Activated T-helper 2 cell treated with anti-CD3 and anti-CD28 coated beads, Interferon-gamma antibody, Interleukin-2, Interleukin-4, amounts not matched to agents 10 μg/mL and 5 μg/mL and 100 μg/mL, durations not matched to agents 14 hours and 24 hours and 36 hours (primary cell): ENCODE measurements around the gene PRLHR. TPM values are rescaled to one million over a fixed set of nuclear protein-coding genes. Genes with fewer than 3 reads are reported as not detected.
"Not testable (repeated sequence)": the region's sequence is repeated elsewhere in the genome, so short reads cannot be mapped to it uniquely, and the experiment has no call there.

Experiments
- DNase-seq: peaks from one replicate; pipeline ENCODE4 v3.0.0; 2021; ENCODE audit warnings: low spot score
- H3K27ac Mint-ChIP-seq: one replicate; pipeline ENCODE4 v1.8.0; 2021; ENCODE audit warnings: mixed read lengths
- H3K27me3 Mint-ChIP-seq: one replicate; pipeline ENCODE4 v1.8.0; 2021; ENCODE audit warnings: low read depth, mixed read lengths
- H3K36me3 Mint-ChIP-seq: one replicate; pipeline ENCODE4 v1.8.0; 2021; ENCODE audit warnings: low read depth, mixed read lengths
- H3K4me1 Mint-ChIP-seq: one replicate; pipeline ENCODE4 v1.8.0; 2021; ENCODE audit warnings: low read depth, mixed read lengths
- H3K4me3 Mint-ChIP-seq: one replicate; pipeline ENCODE4 v1.8.0; 2021; ENCODE audit warnings: low read depth, mild to moderate bottlenecking, moderate library complexity, mixed read lengths
- H3K9me3 Mint-ChIP-seq: one replicate; pipeline ENCODE4 v1.8.0; 2021; ENCODE audit warnings: mixed read lengths
- intact Hi-C: fragments of 100-400 bp; cut with micrococcal nuclease; formaldehyde crosslinking; loops from one replicate; pipeline ENCODE4 v1.15.1; 2023
- total RNA-seq: library from RNA; stranded (reverse); gene quantifications from 2 replicates; pipeline ENCODE4 v1.2.3, GENCODE V29; 2022

The PRLHR gene
- not detected in 2 replicates for total RNA-seq

- no peaks in the 10 kb centered on the region for H3K4me1 Mint-ChIP-seq
- H3K4me3 Mint-ChIP-seq = no peak within 1 kb of the TSS
- no peaks in the 10 kb centered on the region for H3K36me3 Mint-ChIP-seq
- peaks cover 32% of the 10 kb centered on the region for H3K27me3 Mint-ChIP-seq
- no peak for DNase-seq
- intact Hi-C loops = no loop called here
- H3K27ac Mint-ChIP-seq = no peak within 1 kb of the TSS
- no peaks in the 10 kb centered on the region for H3K9me3 Mint-ChIP-seq
Measured at GRCh38 chr10:118595598-118596425, at the start of gene PRLHR. TSS of gene PRLHR (minus strand) at chr10:118595648. CDS start at chr10:118595244, 404 bp downstream.

GRCh38 chr10:118642228-118642627 lies 46.8 kb upstream of the PRLHR start:
- DNase-seq = no peak
- H3K9me3 Mint-ChIP-seq = no peaks in the 10 kb centered on the region
- peaks cover 3% of the 10 kb centered on the region for H3K27me3 Mint-ChIP-seq
- intact Hi-C loops = no loop called here
- H3K4me1 Mint-ChIP-seq = no peaks in the 10 kb centered on the region
- H3K36me3 Mint-ChIP-seq = no peaks in the 10 kb centered on the region
- H3K4me3 Mint-ChIP-seq = no peak overlapping the region
- H3K27ac Mint-ChIP-seq = no peak overlapping the region

- Mint-ChIP-seq H3K27ac (no peak overlapping the region), H3K36me3 (no peaks in the 10 kb centered on the region), H3K9me3 (no peaks in the 10 kb centered on the region), H3K4me1 (no peaks in the 10 kb centered on the region), H3K4me3 (no peak overlapping the region), H3K27me3 (no peaks in the 10 kb centered on the region)
- intact Hi-C loops = no loop called here
- DNase-seq = no peak
Measured at GRCh38 chr10:118638680-118639079, 43.2 kb upstream of the PRLHR start.

- no peaks in the 10 kb centered on the region for H3K9me3 Mint-ChIP-seq
- intact Hi-C loops = no loop called here
- H3K36me3 Mint-ChIP-seq = no peaks in the 10 kb centered on the region
- no peak for DNase-seq
- peaks cover 2% of the 10 kb centered on the region for H3K27me3 Mint-ChIP-seq
- H3K4me3 Mint-ChIP-seq = no peak overlapping the region
- H3K4me1 Mint-ChIP-seq = no peaks in the 10 kb centered on the region
- H3K27ac Mint-ChIP-seq = no peak overlapping the region
Measured at GRCh38 chr10:118635674-118636402, 40.4 kb upstream of the PRLHR start.

GRCh38 chr10:118633786-118634185 lies 38.3 kb upstream of the PRLHR start:
- DNase-seq = no peak
- Mint-ChIP-seq H3K27ac (no peak overlapping the region), H3K4me1 (no peaks in the 10 kb centered on the region), H3K27me3 (peaks cover 3% of the 10 kb centered on the region), H3K4me3 (no peak overlapping the region), H3K9me3 (no peaks in the 10 kb centered on the region), H3K36me3 (no peaks in the 10 kb centered on the region)
- intact Hi-C loops = no loop called here

GRCh38 chr10:118629211-118629610 lies 33.8 kb upstream of the PRLHR start:
- no peak overlapping the region for H3K4me3 Mint-ChIP-seq
- DNase-seq = no peak
- H3K27me3 Mint-ChIP-seq = peaks cover 3% of the 10 kb centered on the region
- H3K9me3 Mint-ChIP-seq = no peaks in the 10 kb centered on the region
- no peak overlapping the region for H3K27ac Mint-ChIP-seq
- intact Hi-C loops = no loop called here
- H3K36me3 Mint-ChIP-seq = no peaks in the 10 kb centered on the region
- H3K4me1 Mint-ChIP-seq = no peaks in the 10 kb centered on the region

- Mint-ChIP-seq H3K27me3 (peaks cover 5% of the 10 kb centered on the region), H3K4me3 (no peak overlapping the region), H3K9me3 (no peaks in the 10 kb centered on the region), H3K4me1 (no peaks in the 10 kb centered on the region), H3K27ac (no peak overlapping the region), H3K36me3 (no peaks in the 10 kb centered on the region)
- intact Hi-C loops = no loop called here
- no peak for DNase-seq
Measured at GRCh38 chr10:118628397-118628796, 32.9 kb upstream of the PRLHR start.

GRCh38 chr10:118626953-118627352 lies 31.5 kb upstream of the PRLHR start:
- Mint-ChIP-seq H3K9me3 (no peaks in the 10 kb centered on the region), H3K4me1 (no peaks in the 10 kb centered on the region), H3K4me3 (no peak overlapping the region), H3K27me3 (peaks cover 3% of the 10 kb centered on the region), H3K27ac (no peak overlapping the region), H3K36me3 (no peaks in the 10 kb centered on the region)
- DNase-seq = no peak
- intact Hi-C loops = no loop called here

- intact Hi-C loops = no loop called here
- no peaks in the 10 kb centered on the region for H3K36me3 Mint-ChIP-seq
- DNase-seq = no peak
- peaks cover 4% of the 10 kb centered on the region for H3K27me3 Mint-ChIP-seq
- H3K4me1 Mint-ChIP-seq = peaks cover 3% of the 10 kb centered on the region
- H3K9me3 Mint-ChIP-seq = no peaks in the 10 kb centered on the region
- H3K27ac Mint-ChIP-seq = no peak overlapping the region
- H3K4me3 Mint-ChIP-seq = no peak overlapping the region
Measured at GRCh38 chr10:118625504-118625903, 30.1 kb upstream of the PRLHR start.

GRCh38 chr10:118624747-118625146 lies 29.3 kb upstream of the PRLHR start:
- Mint-ChIP-seq H3K27me3 (peaks cover 3% of the 10 kb centered on the region), H3K27ac (no peak overlapping the region), H3K9me3 (no peaks in the 10 kb centered on the region), H3K4me3 (no peak overlapping the region), H3K36me3 (no peaks in the 10 kb centered on the region), H3K4me1 (peaks cover 3% of the 10 kb centered on the region)
- no peak for DNase-seq
- intact Hi-C loops = no loop called here

GRCh38 chr10:118621304-118621942 lies 26.0 kb upstream of the PRLHR start:
- Mint-ChIP-seq H3K9me3 (no peaks in the 10 kb centered on the region), H3K27ac (no peak overlapping the region), H3K4me1 (peaks cover 3% of the 10 kb centered on the region), H3K4me3 (no peak overlapping the region), H3K27me3 (peaks cover 3% of the 10 kb centered on the region), H3K36me3 (no peaks in the 10 kb centered on the region)
- intact Hi-C loops = no loop called here
- no peak for DNase-seq

- H3K36me3 Mint-ChIP-seq, H3K4me1 Mint-ChIP-seq, H3K9me3 Mint-ChIP-seq, H3K27ac Mint-ChIP-seq, H3K27me3 Mint-ChIP-seq, intact Hi-C loops, DNase-seq, H3K4me3 Mint-ChIP-seq: not testable (repeated sequence)
Measured at GRCh38 chr10:118613863-118614262, 18.4 kb upstream of the PRLHR start.

- Mint-ChIP-seq H3K4me1 (no peaks in the 10 kb centered on the region), H3K9me3 (no peaks in the 10 kb centered on the region), H3K27ac (no peak overlapping the region), H3K36me3 (no peaks in the 10 kb centered on the region), H3K27me3 (peaks cover 3% of the 10 kb centered on the region), H3K4me3 (no peak overlapping the region)
- no peak for DNase-seq
- intact Hi-C loops = no loop called here
Measured at GRCh38 chr10:118610577-118610976, 15.1 kb upstream of the PRLHR start.
